DOHH2 (cell line): ENCODE data around the gene LGALS3.

Experiments used
- EZH2phosphoT487 ChIP-seq: fragments of 200-600 bp; sonication (generic); IDR thresholded peaks from 2 replicates; pipeline ENCODE4 v1.6.1; 2017; ENCODE audit warnings: borderline replicate concordance, mild to moderate bottlenecking, antibody characterized with exemption, low read length, moderate library complexity, mixed read lengths
- TF ChIP-seq, protein P1 (sequence below): fragments of 200-600 bp; sonication (generic); IDR thresholded peaks from one replicate; pipeline ENCODE4 v1.5.1; 2014; ENCODE audit warnings: antibody characterized with exemption, mild to moderate bottlenecking, low read depth, low read length; ENCODE audit not compliant: poor library complexity, severe bottlenecking

DNA sequence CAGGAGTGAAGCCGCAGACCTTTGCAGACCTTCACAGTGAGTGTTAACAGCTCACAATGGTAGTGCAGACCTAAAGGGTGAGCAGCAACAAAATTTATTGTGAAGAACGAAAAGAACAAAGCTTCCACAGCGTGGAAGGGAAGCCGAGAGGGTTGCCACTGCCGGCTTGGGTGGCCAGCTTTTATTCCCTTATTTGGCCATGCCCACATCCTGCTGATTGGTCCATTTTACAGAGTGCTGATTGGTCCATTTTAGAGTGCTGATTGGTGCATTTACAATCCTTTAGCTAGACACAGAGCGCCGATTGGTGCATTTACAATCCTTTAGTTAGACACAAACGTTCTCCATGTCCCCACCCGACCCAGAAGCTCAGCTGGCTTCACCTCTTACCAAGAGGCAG lies 42.1 kb upstream of the LGALS3 start:
- TF ChIP-seq, protein P1, sequence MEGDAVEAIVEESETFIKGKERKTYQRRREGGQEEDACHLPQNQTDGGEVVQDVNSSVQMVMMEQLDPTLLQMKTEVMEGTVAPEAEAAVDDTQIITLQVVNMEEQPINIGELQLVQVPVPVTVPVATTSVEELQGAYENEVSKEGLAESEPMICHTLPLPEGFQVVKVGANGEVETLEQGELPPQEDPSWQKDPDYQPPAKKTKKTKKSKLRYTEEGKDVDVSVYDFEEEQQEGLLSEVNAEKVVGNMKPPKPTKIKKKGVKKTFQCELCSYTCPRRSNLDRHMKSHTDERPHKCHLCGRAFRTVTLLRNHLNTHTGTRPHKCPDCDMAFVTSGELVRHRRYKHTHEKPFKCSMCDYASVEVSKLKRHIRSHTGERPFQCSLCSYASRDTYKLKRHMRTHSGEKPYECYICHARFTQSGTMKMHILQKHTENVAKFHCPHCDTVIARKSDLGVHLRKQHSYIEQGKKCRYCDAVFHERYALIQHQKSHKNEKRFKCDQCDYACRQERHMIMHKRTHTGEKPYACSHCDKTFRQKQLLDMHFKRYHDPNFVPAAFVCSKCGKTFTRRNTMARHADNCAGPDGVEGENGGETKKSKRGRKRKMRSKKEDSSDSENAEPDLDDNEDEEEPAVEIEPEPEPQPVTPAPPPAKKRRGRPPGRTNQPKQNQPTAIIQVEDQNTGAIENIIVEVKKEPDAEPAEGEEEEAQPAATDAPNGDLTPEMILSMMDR, result no peak
- no peak for TF ChIP-seq EZH2phosphoT487
